Activated CD4-positive, CD25-positive, alpha-beta regulatory T cell treated with anti-CD3 and anti-CD28 coated beads, Interleukin-2, amount 50 U/mL, for 16 hours (primary cell): ENCODE measurements around the gene MMP7.
"Not testable (repeated sequence)": the region's sequence is repeated elsewhere in the genome, so short reads cannot be mapped to it uniquely, and the experiment has no call there.

Experiments
- DNase-seq: peaks from one replicate; pipeline ENCODE4 v3.0.0-alpha.2; 2020; ENCODE audit warnings: low read depth, low spot score

Gene MMP7

GRCh38 chr11:102539567-102539966 lies 9.0 kb upstream of the MMP7 start:
- DNase-seq = no peak

- DNase-seq = no peak
These were observed 8.4 kb upstream of the MMP7 start for GRCh38 chr11:102538932-102539331.

GRCh38 chr11:102534261-102534872 lies 3.8 kb upstream of the MMP7 start:
- no peak for DNase-seq

- no peak for DNase-seq
These were observed 1.9 kb downstream of the MMP7 start for GRCh38 chr11:102528618-102529017.

- no peak for DNase-seq
These were observed 2.9 kb downstream of the MMP7 start for GRCh38 chr11:102527684-102528083.

GRCh38 chr11:102527041-102527440 lies 3.5 kb downstream of the MMP7 start:
- no peak for DNase-seq

- no peak for DNase-seq
These were observed 6.7 kb downstream of the MMP7 start for GRCh38 chr11:102523887-102524286.

- DNase-seq = no peak
These were observed 7.4 kb downstream of the MMP7 start for GRCh38 chr11:102523189-102523570.

- no peak for DNase-seq
These were observed 8.0 kb downstream of the MMP7 start for GRCh38 chr11:102522312-102523188.

GRCh38 chr11:102521121-102521520 lies 9.4 kb downstream of the MMP7 start:
- no peak for DNase-seq

- no peak for DNase-seq
These were observed 10.0 kb downstream of the MMP7 start for GRCh38 chr11:102520514-102520913.

- no peak for DNase-seq
These were observed 12.1 kb downstream of the MMP7 start for GRCh38 chr11:102518296-102519094.

- no peak for DNase-seq
These were observed 12.9 kb downstream of the MMP7 start for GRCh38 chr11:102517670-102518069.

- no peak for DNase-seq
These were observed 14.4 kb downstream of the MMP7 start for GRCh38 chr11:102516179-102516578.

- no peak for DNase-seq
These were observed 16.7 kb downstream of the MMP7 start for GRCh38 chr11:102513869-102514268.

GRCh38 chr11:102510439-102511135 lies 20.0 kb downstream of the MMP7 start:
- no peak for DNase-seq

GRCh38 chr11:102502831-102503230 lies 27.7 kb downstream of the MMP7 start:
- not testable (repeated sequence) for DNase-seq

- DNase-seq = no peak
These were observed 29.7 kb downstream of the MMP7 start for GRCh38 chr11:102500829-102501228.

GRCh38 chr11:102499931-102500330 lies 30.6 kb downstream of the MMP7 start:
- DNase-seq = no peak

GRCh38 chr11:102499151-102499550 lies 31.4 kb downstream of the MMP7 start:
- DNase-seq = no peak

GRCh38 chr11:102497061-102497460 lies 33.5 kb downstream of the MMP7 start:
- DNase-seq = no peak
